SH-SY5Y (cell line): Measurements from ENCODE around the gene SIRPB2.

Source experiments
- GATA2 ChIP-seq: IDR thresholded peaks from 2 replicates; pipeline ENCODE4 v1.6.1; 2011; ENCODE audit warnings: mild to moderate bottlenecking, low read depth, low read length
- GATA3 ChIP-seq: IDR thresholded peaks from 2 replicates; pipeline ENCODE4 v1.6.1; 2011; ENCODE audit warnings: low read depth, mild to moderate bottlenecking, low read length, moderate library complexity

GRCh38 chr20:1507276-1507675, 16.1 kb upstream of the SIRPB2 start:
- TF ChIP-seq GATA3 (no peak), GATA2 (no peak)
